ENCODE measurements around the gene CREM.

DNA sequence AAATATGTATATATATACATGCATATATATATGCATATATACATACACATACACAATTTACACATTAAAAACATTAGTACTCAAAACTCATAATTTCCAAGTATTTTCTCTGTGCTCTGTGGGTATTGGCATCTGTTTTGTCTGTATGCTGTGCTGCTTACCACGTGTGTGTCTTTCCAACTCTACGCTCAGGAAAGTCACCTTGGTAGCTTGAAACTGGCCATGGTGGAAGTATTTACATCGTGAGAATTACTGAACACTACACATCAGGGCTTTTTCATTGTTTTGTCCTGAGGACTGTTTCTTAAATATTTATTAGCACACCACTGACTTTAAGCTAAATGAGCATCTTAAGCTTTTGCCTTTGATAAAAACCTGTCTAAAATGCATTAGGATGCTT is 79.6 kb downstream of the CREM start:
- no peak for TF ChIP-seq CTCF (IDR thresholded peaks at IDR 0.05)
- no peak for TF ChIP-seq POLR2A (IDR thresholded peaks at IDR 0.05)

Measured in sigmoid colon (tissue), 3 donors.